Gastroesophageal sphincter (tissue), 3 donors: ENCODE measurements around the gene C8G.

Source experiments
- CTCF ChIP-seq, 4 experiments: fragments of 200-600 bp in 2 of 4; fragments of 450-650 bp in 2 of 4; sonication (generic) in 1 of 4; IDR thresholded peaks; one replicate each; pipeline ENCODE4 v1.5.1; 2017 to 2019; ENCODE audit warnings: antibody characterized with exemption in 4 of 4, mild to moderate bottlenecking in 2 of 4, moderate library complexity in 2 of 4
- POLR2A ChIP-seq, 2 donors: fragments of 450-650 bp; IDR thresholded peaks; one replicate each; pipeline ENCODE4 v1.6.1; 2017; ENCODE audit warnings: antibody characterized with exemption in 2 of 2, mild to moderate bottlenecking in 2 of 2, moderate library complexity in 1 of 2

GRCh38 chr9:136962701-136963248, 17.7 kb downstream of the C8G start:
- TF ChIP-seq CTCF (IDR thresholded peaks at IDR 0.05): no peak
- TF ChIP-seq POLR2A (IDR thresholded peaks at IDR 0.05): no peak
